ENCODE data around the gene TAS1R2. TPM values are rescaled to one million over a fixed set of nuclear protein-coding genes. Genes with fewer than 3 reads are reported as not detected.

The TAS1R2 gene
- total RNA-seq, 1 donor from 2014 or later, result not detected

DNA sequence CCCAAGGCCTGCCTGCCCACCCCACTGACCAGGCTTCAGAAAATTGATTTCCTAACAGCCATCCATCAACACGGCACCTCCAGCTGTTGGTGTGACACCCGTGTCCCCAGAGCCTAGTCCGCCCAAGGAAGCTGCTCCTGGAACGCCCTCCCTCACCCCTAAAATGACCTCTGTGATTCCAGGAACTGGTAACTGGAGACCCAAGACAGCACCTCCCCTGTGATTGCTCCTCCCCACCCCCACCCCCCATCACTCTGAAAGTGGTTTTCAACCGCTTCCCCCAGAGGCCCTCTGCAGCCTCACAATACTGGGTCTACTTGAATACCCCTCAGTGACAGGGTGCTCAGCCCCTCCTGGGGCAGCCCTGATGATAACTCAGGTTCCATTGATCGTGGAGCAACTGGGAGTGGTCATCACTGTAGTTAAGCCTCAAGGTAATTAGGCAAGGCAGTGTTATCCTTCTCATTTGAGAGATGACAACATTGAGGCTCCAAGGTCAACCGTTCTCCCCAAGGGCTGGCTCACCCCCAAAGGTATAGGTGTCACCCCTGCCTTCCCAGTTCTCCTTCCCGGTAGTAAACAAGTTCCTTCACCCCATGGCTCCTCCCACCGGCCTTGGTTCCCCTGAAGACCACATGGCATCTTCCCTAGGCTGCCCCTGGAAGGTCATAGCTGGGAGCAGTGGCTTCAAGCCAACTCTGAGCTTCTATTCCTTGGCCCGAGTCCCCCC is 52.0 kb downstream of the TAS1R2 start:
- Histone ChIP-seq H3K4me1 (ENCODE audit: control insufficient read depth in 3 of 3, insufficient read depth in 3 of 3, low read length in 3 of 3) (peaks cover 7 to 17% (median 8%) of the 10 kb centered on the region in 3 donors), H3K9me3 (ENCODE audit: control insufficient read depth in 3 of 3, low read length in 3 of 3) (no peaks in the 10 kb centered on the region), H3K27ac (ENCODE audit: low read depth, low read length) (no peak overlapping the region), H3K9ac (ENCODE audit: low read depth in 1 of 3, low read length in 3 of 3) (no peak overlapping the region), H3K27me3 (ENCODE audit: control insufficient read depth in 3 of 3, insufficient read depth in 3 of 3, low read length in 3 of 3) (peaks cover 0 to 38% (median 10%) of the 10 kb centered on the region in 3 donors), H3K4me3 (ENCODE audit: low read length in 3 of 3) (no peak overlapping the region), H3K36me3 (ENCODE audit: control insufficient read depth in 3 of 3, insufficient read depth in 3 of 3, low read length in 3 of 3) (no peaks in the 10 kb centered on the region)

DNA sequence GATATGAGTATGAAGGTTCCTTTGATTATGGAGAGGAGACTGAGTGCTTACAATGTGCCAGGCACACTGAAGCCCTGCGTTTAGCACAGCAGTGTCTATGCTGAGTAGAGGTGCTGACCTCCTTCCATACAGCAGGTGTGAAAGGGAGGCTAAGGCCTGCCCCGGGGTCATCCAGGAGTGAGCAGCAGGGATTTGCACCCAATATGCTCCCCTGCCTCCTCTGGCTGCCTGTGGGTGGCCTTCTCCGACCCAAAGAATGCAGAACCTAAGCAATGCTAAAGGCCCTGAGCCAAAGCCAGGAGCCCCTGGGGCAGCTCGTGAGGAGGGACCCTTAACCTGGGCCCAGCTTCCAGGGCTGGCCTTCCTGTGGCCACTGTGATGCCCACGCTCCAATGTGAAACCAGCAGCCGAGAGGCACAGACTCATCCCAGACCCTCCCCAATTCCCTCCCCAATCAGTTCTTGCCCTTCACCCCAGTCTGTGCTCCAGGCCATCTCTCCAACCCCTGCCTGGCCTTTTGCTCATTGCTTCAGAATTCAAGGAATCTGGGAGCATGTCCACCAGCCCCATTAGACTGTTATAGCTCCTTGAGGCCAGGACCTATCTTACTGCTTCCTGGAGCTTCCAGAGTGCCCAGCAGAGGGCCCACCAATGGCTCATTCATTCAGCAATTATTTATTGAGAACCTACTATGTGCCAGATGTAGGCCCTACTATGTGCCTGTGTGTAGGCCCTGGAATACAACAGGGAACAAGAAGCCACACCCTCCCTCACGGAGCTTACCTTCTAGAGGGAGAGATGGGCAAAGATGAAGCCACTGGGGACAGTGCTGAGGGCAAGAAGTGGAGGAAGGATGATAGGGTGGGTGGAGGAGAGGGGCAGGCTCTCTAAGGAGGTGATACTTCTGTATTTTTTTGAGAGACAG is 53.3 kb downstream of the TAS1R2 start:
- no peaks in the 10 kb centered on the region for H3K9me3 ChIP-seq (ENCODE audit: control insufficient read depth in 3 of 3, low read length in 3 of 3)
- H3K36me3 ChIP-seq (ENCODE audit: control insufficient read depth in 3 of 3, insufficient read depth in 3 of 3, low read length in 3 of 3), result no peaks in the 10 kb centered on the region
- H3K27me3 ChIP-seq (ENCODE audit: control insufficient read depth in 3 of 3, insufficient read depth in 3 of 3, low read length in 3 of 3), result peaks cover 0 to 35% (median 10%) of the 10 kb centered on the region in 3 donors
- peak overlapping the region; percentile 9 for H3K27ac ChIP-seq (ENCODE audit: low read depth, low read length)
- no peak overlapping the region for H3K4me3 ChIP-seq (ENCODE audit: low read length in 3 of 3)
- H3K4me1 ChIP-seq (ENCODE audit: control insufficient read depth in 3 of 3, insufficient read depth in 3 of 3, low read length in 3 of 3), result peaks cover 7 to 17% (median 8%) of the 10 kb centered on the region in 3 donors
- no peak overlapping the region for H3K9ac ChIP-seq (ENCODE audit: low read depth in 1 of 3, low read length in 3 of 3)

DNA sequence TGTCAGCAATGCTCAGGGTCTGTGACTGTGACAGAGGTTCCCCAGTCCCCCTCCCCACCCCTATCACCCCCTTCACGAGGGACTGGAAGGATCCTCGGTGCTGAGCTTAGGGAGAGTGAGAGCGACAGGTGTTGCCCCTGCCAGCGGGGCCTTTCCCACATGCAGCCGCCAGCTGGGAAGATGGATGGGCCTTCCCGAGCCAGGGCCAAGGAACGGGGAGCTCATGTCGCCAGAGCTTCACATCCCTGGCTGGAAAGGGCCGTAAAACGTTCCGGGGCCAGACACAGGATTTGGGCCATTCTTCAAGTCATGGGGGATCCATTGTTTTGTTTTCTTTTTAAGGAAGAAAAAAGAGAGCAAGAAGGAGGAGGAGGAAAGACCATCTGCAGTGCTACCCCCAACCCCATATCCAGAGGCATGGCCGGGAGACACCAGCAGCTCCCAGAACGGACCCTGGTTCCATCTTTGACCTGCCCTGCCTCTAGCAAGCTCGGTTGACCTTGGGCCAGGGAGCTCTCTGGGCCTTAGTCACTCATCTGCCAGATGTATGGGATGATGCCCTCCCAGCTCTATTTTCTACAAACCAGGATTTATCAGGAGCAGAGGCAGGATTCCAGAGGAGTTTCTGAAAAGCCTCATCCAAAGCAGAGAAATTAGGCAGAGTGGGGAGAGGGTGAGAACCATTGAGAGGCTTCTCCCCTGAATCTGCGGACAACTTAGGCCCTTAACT is 54.1 kb downstream of the TAS1R2 start:
- Histone ChIP-seq H3K27ac (ENCODE audit: low read depth, low read length) (peak overlapping the region; percentile 9), H3K4me3 (ENCODE audit: low read length in 3 of 3) (no peak overlapping the region), H3K9ac (ENCODE audit: low read depth in 1 of 3, low read length in 3 of 3) (no peak overlapping the region), H3K4me1 (ENCODE audit: control insufficient read depth in 3 of 3, insufficient read depth in 3 of 3, low read length in 3 of 3) (peaks cover 7 to 17% (median 8%) of the 10 kb centered on the region in 3 donors), H3K9me3 (ENCODE audit: control insufficient read depth in 3 of 3, low read length in 3 of 3) (no peaks in the 10 kb centered on the region), H3K27me3 (ENCODE audit: control insufficient read depth in 3 of 3, insufficient read depth in 3 of 3, low read length in 3 of 3) (peaks cover 0 to 26% (median 9%) of the 10 kb centered on the region in 3 donors), H3K36me3 (ENCODE audit: control insufficient read depth in 3 of 3, insufficient read depth in 3 of 3, low read length in 3 of 3) (no peaks in the 10 kb centered on the region)

DNA sequence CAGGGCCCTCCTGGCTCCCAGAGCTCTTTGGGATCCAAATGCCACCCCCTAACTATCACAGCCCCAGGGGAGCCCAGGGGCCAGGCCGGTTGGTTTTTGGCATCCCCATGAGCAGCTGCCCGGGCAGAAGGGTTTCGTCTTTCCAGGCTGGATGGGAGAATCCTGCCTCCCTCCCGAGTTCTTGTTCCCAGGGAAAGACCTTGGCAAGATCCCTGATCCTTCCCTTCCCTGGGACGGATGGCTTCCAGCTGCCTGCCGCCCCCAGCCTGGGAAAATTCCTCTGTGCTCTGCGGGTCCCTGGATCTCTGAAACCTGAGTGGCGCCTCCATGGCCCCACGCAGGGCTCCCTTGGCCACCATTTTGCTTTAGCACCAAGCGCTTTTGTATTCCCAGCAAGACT is 55.6 kb downstream of the TAS1R2 start:
- no peaks in the 10 kb centered on the region for H3K9me3 ChIP-seq (ENCODE audit: control insufficient read depth in 3 of 3, low read length in 3 of 3)
- H3K36me3 ChIP-seq (ENCODE audit: control insufficient read depth in 3 of 3, insufficient read depth in 3 of 3, low read length in 3 of 3), result no peaks in the 10 kb centered on the region
- H3K4me1 ChIP-seq (ENCODE audit: control insufficient read depth in 3 of 3, insufficient read depth in 3 of 3, low read length in 3 of 3), result peaks cover 7 to 17% (median 8%) of the 10 kb centered on the region in 3 donors
- no peak overlapping the region for H3K4me3 ChIP-seq (ENCODE audit: low read length in 3 of 3)
- H3K9ac ChIP-seq (ENCODE audit: low read depth in 1 of 3, low read length in 3 of 3), result no peak overlapping the region
- no peak overlapping the region for H3K27ac ChIP-seq (ENCODE audit: low read depth, low read length)
- H3K27me3 ChIP-seq (ENCODE audit: control insufficient read depth in 3 of 3, insufficient read depth in 3 of 3, low read length in 3 of 3), result peaks cover 3 to 34% (median 6%) of the 10 kb centered on the region in 3 donors

DNA sequence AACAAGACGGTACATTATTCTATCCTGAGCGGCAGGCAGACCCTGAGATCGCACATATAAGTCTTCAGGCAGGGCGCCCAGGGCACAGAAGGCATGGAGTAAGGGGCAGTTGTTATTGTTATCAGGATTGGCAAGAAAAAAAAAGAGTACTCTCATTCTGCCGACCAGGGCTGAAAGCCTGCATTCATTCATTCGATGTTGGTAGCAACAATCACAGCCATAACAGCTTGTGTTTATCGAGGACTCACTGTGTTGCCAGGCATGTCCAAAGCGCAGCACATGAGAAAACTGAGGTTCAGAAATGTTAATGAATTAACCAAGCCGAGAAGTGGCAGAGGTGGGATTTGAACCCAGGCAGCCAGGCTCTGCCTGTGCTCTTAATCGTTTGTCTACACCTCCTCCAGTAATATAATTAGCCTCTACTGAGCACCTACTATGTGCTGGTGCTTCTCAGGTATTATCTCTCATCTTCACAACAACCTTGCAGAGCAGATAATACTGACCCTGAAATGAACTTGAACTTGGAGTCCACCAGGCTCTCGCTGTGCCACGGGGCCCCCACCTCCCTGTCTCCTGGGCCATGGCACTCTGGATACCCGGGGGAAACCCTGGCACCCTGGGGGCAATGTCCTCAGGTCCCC is 56.2 kb downstream of the TAS1R2 start:
- H3K9me3 ChIP-seq (ENCODE audit: control insufficient read depth in 3 of 3, low read length in 3 of 3), result no peaks in the 10 kb centered on the region
- H3K27ac ChIP-seq (ENCODE audit: low read depth, low read length), result no peak overlapping the region
- H3K9ac ChIP-seq (ENCODE audit: low read depth in 1 of 3, low read length in 3 of 3), result no peak overlapping the region
- H3K4me3 ChIP-seq (ENCODE audit: low read length in 3 of 3), result no peak overlapping the region
- H3K27me3 ChIP-seq (ENCODE audit: control insufficient read depth in 3 of 3, insufficient read depth in 3 of 3, low read length in 3 of 3), result peaks cover 3 to 37% (median 3%) of the 10 kb centered on the region in 3 donors
- H3K36me3 ChIP-seq (ENCODE audit: control insufficient read depth in 3 of 3, insufficient read depth in 3 of 3, low read length in 3 of 3), result no peaks in the 10 kb centered on the region
- peaks cover 7 to 17% (median 8%) of the 10 kb centered on the region in 3 donors for H3K4me1 ChIP-seq (ENCODE audit: control insufficient read depth in 3 of 3, insufficient read depth in 3 of 3, low read length in 3 of 3)

DNA sequence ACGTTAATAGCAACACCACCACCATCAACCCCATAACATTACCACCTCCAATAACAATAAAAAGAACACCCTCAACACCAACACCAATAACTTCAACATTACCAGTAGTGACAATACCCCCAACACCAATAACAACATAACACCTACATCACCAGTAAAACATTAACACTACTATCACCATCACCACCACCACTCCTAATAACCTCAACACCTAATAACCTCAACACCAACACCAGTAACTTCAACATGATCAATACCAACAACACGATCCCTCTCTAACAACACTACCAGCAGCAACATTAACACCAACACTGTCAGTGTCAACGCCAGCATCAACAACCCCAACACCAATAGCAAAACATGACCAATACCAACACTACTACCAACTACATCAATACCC is 57.2 kb downstream of the TAS1R2 start:
- no peak overlapping the region for H3K9ac ChIP-seq (ENCODE audit: low read depth in 1 of 3, low read length in 3 of 3)
- no peaks in the 10 kb centered on the region for H3K36me3 ChIP-seq (ENCODE audit: control insufficient read depth in 3 of 3, insufficient read depth in 3 of 3, low read length in 3 of 3)
- no peak overlapping the region for H3K4me3 ChIP-seq (ENCODE audit: low read length in 3 of 3)
- peaks cover 3 to 37% (median 4%) of the 10 kb centered on the region in 3 donors for H3K27me3 ChIP-seq (ENCODE audit: control insufficient read depth in 3 of 3, insufficient read depth in 3 of 3, low read length in 3 of 3)
- H3K9me3 ChIP-seq (ENCODE audit: control insufficient read depth in 3 of 3, low read length in 3 of 3), result no peaks in the 10 kb centered on the region
- no peak overlapping the region for H3K27ac ChIP-seq (ENCODE audit: low read depth, low read length)
- peaks cover 7 to 17% (median 8%) of the 10 kb centered on the region in 3 donors for H3K4me1 ChIP-seq (ENCODE audit: control insufficient read depth in 3 of 3, insufficient read depth in 3 of 3, low read length in 3 of 3)

DNA sequence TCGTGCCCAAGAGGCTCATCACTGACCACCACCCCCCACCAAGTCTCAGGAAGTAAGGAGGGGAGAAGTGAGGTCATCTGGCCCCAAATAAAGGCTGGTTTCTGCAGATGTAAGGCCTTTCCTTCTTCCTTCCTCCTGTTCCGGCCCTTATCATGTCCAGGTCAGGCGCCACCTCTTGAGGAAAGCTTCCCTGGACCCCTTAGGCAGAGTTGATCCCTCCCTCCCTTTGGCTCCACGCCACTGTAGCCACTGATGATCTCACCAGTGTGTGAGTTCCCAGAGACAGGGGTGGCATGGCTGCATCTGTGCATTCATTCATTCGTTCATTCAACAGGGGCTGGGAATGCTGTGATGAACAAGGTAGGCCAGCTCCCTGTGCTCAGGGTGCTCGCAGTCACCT is 59.2 kb downstream of the TAS1R2 start:
- Histone ChIP-seq H3K9me3 (ENCODE audit: control insufficient read depth in 3 of 3, low read length in 3 of 3) (no peaks in the 10 kb centered on the region), H3K4me3 (ENCODE audit: low read length in 3 of 3) (no peak overlapping the region), H3K9ac (ENCODE audit: low read depth in 1 of 3, low read length in 3 of 3) (no peak overlapping the region), H3K36me3 (ENCODE audit: control insufficient read depth in 3 of 3, insufficient read depth in 3 of 3, low read length in 3 of 3) (no peaks in the 10 kb centered on the region), H3K27ac (ENCODE audit: low read depth, low read length) (no peak overlapping the region), H3K4me1 (ENCODE audit: control insufficient read depth in 3 of 3, insufficient read depth in 3 of 3, low read length in 3 of 3) (peaks cover 0 to 3% (median 3%) of the 10 kb centered on the region in 3 donors), H3K27me3 (ENCODE audit: control insufficient read depth in 3 of 3, insufficient read depth in 3 of 3, low read length in 3 of 3) (peaks cover 8 to 42% (median 9%) of the 10 kb centered on the region in 3 donors)

DNA sequence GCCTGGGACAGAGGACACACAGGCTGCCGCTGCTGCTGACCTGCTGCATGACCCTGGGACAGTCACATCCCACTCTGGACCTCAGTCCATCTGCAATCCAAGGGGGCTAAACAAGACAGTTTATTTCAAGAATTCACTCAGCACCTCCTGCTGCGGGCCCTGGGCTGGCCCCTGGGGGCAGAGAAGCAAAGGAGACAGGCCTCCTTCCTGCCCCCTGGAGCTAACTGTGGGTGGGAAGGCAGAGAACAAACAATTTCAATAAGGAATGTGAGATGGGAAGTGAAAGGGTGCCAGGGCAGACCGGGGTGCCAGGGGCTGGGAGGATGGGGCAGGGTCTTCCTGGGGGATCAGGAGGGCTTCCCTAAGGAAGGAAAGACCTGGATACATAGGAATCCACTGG is 60.0 kb downstream of the TAS1R2 start:
- Histone ChIP-seq H3K36me3 (ENCODE audit: control insufficient read depth in 3 of 3, insufficient read depth in 3 of 3, low read length in 3 of 3) (no peaks in the 10 kb centered on the region), H3K4me1 (ENCODE audit: control insufficient read depth in 3 of 3, insufficient read depth in 3 of 3, low read length in 3 of 3) (no peaks in the 10 kb centered on the region), H3K27me3 (ENCODE audit: control insufficient read depth in 3 of 3, insufficient read depth in 3 of 3, low read length in 3 of 3) (peaks cover 8 to 38% (median 9%) of the 10 kb centered on the region in 3 donors), H3K9me3 (ENCODE audit: control insufficient read depth in 3 of 3, low read length in 3 of 3) (no peaks in the 10 kb centered on the region), H3K9ac (ENCODE audit: low read depth in 1 of 3, low read length in 3 of 3) (no peak overlapping the region), H3K4me3 (ENCODE audit: low read length in 3 of 3) (no peak overlapping the region), H3K27ac (ENCODE audit: low read depth, low read length) (no peak overlapping the region)

DNA sequence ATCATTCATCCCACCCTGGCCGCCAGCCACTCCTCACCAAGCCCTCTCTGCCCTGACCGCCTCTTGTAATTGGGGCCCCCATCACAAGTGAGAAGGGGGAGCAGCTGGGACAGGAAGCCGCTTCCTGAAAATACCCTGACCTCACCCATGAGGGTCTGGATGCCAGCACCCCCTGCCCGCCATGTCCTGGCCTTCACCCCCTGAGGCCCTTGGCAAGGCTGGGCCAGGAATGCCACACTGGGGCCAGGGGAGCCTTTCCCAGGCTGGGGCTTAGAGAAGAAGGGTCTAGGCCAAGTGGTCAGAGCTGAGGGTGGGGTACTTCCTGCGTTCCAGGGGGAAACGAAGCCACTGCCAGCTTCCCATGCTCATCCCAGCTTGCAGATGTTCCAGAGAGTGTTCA is 60.5 kb downstream of the TAS1R2 start:
- no peaks in the 10 kb centered on the region for H3K4me1 ChIP-seq (ENCODE audit: control insufficient read depth in 3 of 3, insufficient read depth in 3 of 3, low read length in 3 of 3)
- H3K27me3 ChIP-seq (ENCODE audit: control insufficient read depth in 3 of 3, insufficient read depth in 3 of 3, low read length in 3 of 3), result peaks cover 8 to 33% (median 9%) of the 10 kb centered on the region in 3 donors
- no peak overlapping the region for H3K27ac ChIP-seq (ENCODE audit: low read depth, low read length)
- no peaks in the 10 kb centered on the region for H3K36me3 ChIP-seq (ENCODE audit: control insufficient read depth in 3 of 3, insufficient read depth in 3 of 3, low read length in 3 of 3)
- no peak overlapping the region for H3K4me3 ChIP-seq (ENCODE audit: low read length in 3 of 3)
- no peak overlapping the region for H3K9ac ChIP-seq (ENCODE audit: low read depth in 1 of 3, low read length in 3 of 3)
- H3K9me3 ChIP-seq (ENCODE audit: control insufficient read depth in 3 of 3, low read length in 3 of 3), result no peaks in the 10 kb centered on the region

Measured in skeletal muscle tissue (tissue), 4 donors.